HepG2 (cell line): Measurements from ENCODE around the gene VDR. TPM values are rescaled to one million over a fixed set of nuclear protein-coding genes. Genes with fewer than 3 reads are reported as not detected.

ENCODE experiments used
- BRF2 ChIP-seq: sonication (generic); formaldehyde crosslinking; IDR thresholded peaks from 2 replicates; pipeline ENCODE4 v1.8.1; 2022; ENCODE audit warnings: mild to moderate bottlenecking, missing genetic modification reagents
- GABPA ChIP-seq, 2 experiments: IDR thresholded peaks; 2 replicates each; pipeline ENCODE4 v1.6.1; 2011 to 2016; ENCODE audit warnings: low read depth in 2 of 2, low read length in 1 of 2, missing biosample characterization in 1 of 2, missing genetic modification characterization in 1 of 2
- GTF3A ChIP-seq: sonication (generic); formaldehyde crosslinking; conservative IDR thresholded peaks from 2 replicates; pipeline ENCODE4 v1.4.0; 2020; ENCODE audit warnings: mild to moderate bottlenecking, missing genetic modification reagents
- HOXA5 ChIP-seq: sonication (generic); formaldehyde crosslinking; IDR thresholded peaks from 2 replicates; pipeline ENCODE4 v1.4.0; 2020; ENCODE audit warnings: missing genetic modification reagents
- JARID2 ChIP-seq: sonication (generic); formaldehyde crosslinking; IDR thresholded peaks from 2 replicates; pipeline ENCODE4 v1.8.1; 2023; ENCODE audit warnings: missing genetic modification reagents, inconsistent platforms; ENCODE audit not compliant: insufficient replicate concordance
- KAT8 ChIP-seq: IDR thresholded peaks from 2 replicates; pipeline ENCODE4 v1.6.1; 2016; ENCODE audit warnings: missing genetic modification reagents, missing compliant biosample characterization
- KMT2B ChIP-seq: IDR thresholded peaks from 2 replicates; pipeline ENCODE4 v1.6.1; 2016; ENCODE audit warnings: missing genetic modification reagents, missing compliant biosample characterization
- MATR3 ChIP-seq: sonication (generic); formaldehyde crosslinking; IDR thresholded peaks from 2 replicates; pipeline ENCODE4 v1.4.0; 2020; ENCODE audit warnings: missing genetic modification reagents
- REST ChIP-seq, 2 experiments: IDR thresholded peaks; 2 replicates each; pipeline ENCODE4 v1.6.1; 2011 to 2012; ENCODE audit warnings: low read length in 2 of 2, borderline replicate concordance in 1 of 2, low read depth in 1 of 2, mild to moderate bottlenecking in 1 of 2, moderate library complexity in 1 of 2
- RFX3 ChIP-seq: IDR thresholded peaks from 2 replicates; pipeline ENCODE4 v1.6.1; 2016; ENCODE audit warnings: missing biosample characterization, missing genetic modification reagents
- RXRA ChIP-seq: sonication (generic); formaldehyde crosslinking; IDR thresholded peaks from 2 replicates; pipeline ENCODE4 v1.5.1; 2020; ENCODE audit warnings: missing genetic modification reagents
- SALL1 ChIP-seq: sonication (generic); formaldehyde crosslinking; IDR thresholded peaks from 2 replicates; pipeline ENCODE4 v1.8.0; 2022; ENCODE audit warnings: mild to moderate bottlenecking, missing genetic modification reagents
- YEATS2 ChIP-seq: sonication (generic); formaldehyde crosslinking; IDR thresholded peaks from 2 replicates; pipeline ENCODE4 v1.4.0; 2020; ENCODE audit warnings: missing genetic modification reagents, borderline replicate concordance
- ZFP37 ChIP-seq: sonication (generic); formaldehyde crosslinking; IDR thresholded peaks from 2 replicates; pipeline ENCODE4 v1.4.0; 2020; ENCODE audit warnings: missing genetic modification reagents, borderline replicate concordance
- ZNF235 ChIP-seq: sonication (generic); formaldehyde crosslinking; IDR thresholded peaks from 2 replicates; pipeline ENCODE4 v1.8.1; 2023; ENCODE audit warnings: mild to moderate bottlenecking, missing genetic modification reagents, borderline replicate concordance
- ZNF513 ChIP-seq: sonication (generic); formaldehyde crosslinking; conservative IDR thresholded peaks from 2 replicates; pipeline ENCODE4 v1.5.0; 2020; ENCODE audit warnings: missing genetic modification reagents
- ZNF576 ChIP-seq: sonication (generic); formaldehyde crosslinking; IDR thresholded peaks from 2 replicates; pipeline ENCODE4 v1.4.0; 2020; ENCODE audit warnings: mild to moderate bottlenecking, missing genetic modification reagents
- ZNF678 ChIP-seq: sonication (generic); formaldehyde crosslinking; IDR thresholded peaks from 2 replicates; pipeline ENCODE4 v1.4.0; 2020; ENCODE audit warnings: mild to moderate bottlenecking, missing genetic modification reagents
- ZNF781 ChIP-seq: sonication (generic); formaldehyde crosslinking; IDR thresholded peaks from 2 replicates; pipeline ENCODE4 v1.5.1; 2020; ENCODE audit warnings: borderline replicate concordance, mild to moderate bottlenecking, missing genetic modification reagents; ENCODE audit errors: not compliant biosample characterization
- ZNF784 ChIP-seq: sonication (generic); formaldehyde crosslinking; IDR thresholded peaks from 2 replicates; pipeline ENCODE4 v1.5.1; 2020; ENCODE audit warnings: missing genetic modification reagents, mild to moderate bottlenecking, borderline replicate concordance
- polyA plus RNA-seq, 8 experiments: library from polyadenylated mRNA; depleted of rRNA in 3 of 8; stranded (reverse) in 7 of 8; unstranded in 1 of 8; fragments of >200 nt; fragmentation: Illumina TruSeq in 4 of 8; extraction: Trizol in 4 of 8; gene quantifications; 2 replicates each; pipeline versions ENCODE4 v1.2.1 to v1.2.3, GENCODE V29; 2011 to 2016; ENCODE audit warnings: low read depth in 4 of 8, missing spikeins in 1 of 8, mixed read lengths in 1 of 8; ENCODE audit not compliant: insufficient read depth in 1 of 8
- total RNA-seq, 5 experiments: library from RNA; depleted of rRNA; stranded (reverse); fragments of >200 nt; fragmentation: Illumina TruSeq; extraction: Trizol; gene quantifications; 2 replicates each; pipeline ENCODE4 v1.2.3, GENCODE V29; 2016; ENCODE audit warnings: low read depth in 1 of 5

Gene VDR
- total and polyA plus RNA-seq, 2 of the 13 experiments (the other 11 are each of a cell fraction or from before 2014, with no cell fraction given) = 0.08 to 0.33 TPM

- TF ChIP-seq BRF2 (no peak), GABPA (IDR thresholded peaks at IDR 0.05; ENCODE audit: low read depth, low read length) (no peak), GABPA (CRISPR knock-in tag; IDR thresholded peaks at IDR 0.05; ENCODE audit: low read depth) (no peak), KAT8 (CRISPR knock-in tag) (no peak), SALL1 (CRISPR knock-in tag) (0 out of 2 replicates have a peak, but pooled peaks have one; percentile 31), JARID2 (CRISPR knock-in tag) (no peak), YEATS2 (CRISPR knock-in tag) (no peak), RFX3 (no peak), REST (IDR thresholded peaks at IDR 0.05; ENCODE audit: borderline replicate concordance in 1 of 2, low read depth in 1 of 2, low read length in 2 of 2) (no peak), KMT2B (CRISPR knock-in tag) (no peak), ZNF678 (CRISPR knock-in tag) (no peak), MATR3 (no peak), HOXA5 (CRISPR knock-in tag) (no peak), ZNF513 (CRISPR knock-in tag) (no peak), GTF3A (CRISPR knock-in tag) (no peak), ZFP37 (CRISPR knock-in tag) (no peak), ZNF784 (CRISPR knock-in tag) (no peak), RXRA (CRISPR knock-in tag) (peak; percentile 18; the same call in 1 of the 2 replicates), ZNF576 (no peak), ZNF235 (CRISPR knock-in tag) (no peak), ZNF781 (CRISPR knock-in tag) (no peak)
These were observed 34.5 kb downstream of the VDR start (continued) for GRCh38 chr12:47870175-47870781.
